Sigmoid colon (tissue), 7 donors: ENCODE data around the gene EVI5L. TPM values are rescaled to one million over a fixed set of nuclear protein-coding genes. Genes with fewer than 3 reads are reported as not detected.

Experiments
- DNase-seq: peaks from one replicate; pipeline ENCODE4 v3.0.0-alpha.2; 2019
- H3K27ac ChIP-seq, 4 donors: fragments of 200-600 bp; sonication (generic); one replicate each; pipeline ENCODE4 v1.5.1; 2016 to 2019; ENCODE audit warnings: mild to moderate bottlenecking in 1 of 4
- H3K27me3 ChIP-seq, 3 donors: fragments of 200-600 bp; sonication (generic); one replicate each; pipeline ENCODE4 v1.5.1; 2019; ENCODE audit warnings: mild to moderate bottlenecking in 1 of 3
- H3K36me3 ChIP-seq, 4 donors: fragments of 200-600 bp; sonication (generic); one replicate each; pipeline ENCODE4 v1.5.1; 2016 to 2019
- H3K4me1 ChIP-seq, 4 donors: fragments of 200-600 bp; sonication (generic); one replicate each; pipeline ENCODE4 v1.5.1; 2017 to 2019
- H3K4me3 ChIP-seq, 4 donors: fragments of 200-600 bp; sonication (generic); one replicate each; pipeline ENCODE4 v1.5.1; 2017 to 2019; ENCODE audit warnings: mild to moderate bottlenecking in 2 of 4, moderate library complexity in 1 of 4
- H3K9me3 ChIP-seq, 4 donors: fragments of 200-600 bp in 3 of 4; sonication (generic) in 3 of 4; one replicate each; pipeline versions ENCODE4 v1.5.1 to v1.6.1; 2013 to 2019
- EP300 ChIP-seq, 4 donors: sonication (generic); formaldehyde crosslinking; IDR thresholded peaks; one replicate each; pipeline ENCODE4 v1.6.1; 2017; ENCODE audit warnings: antibody characterized with exemption in 4 of 4
- POLR2A ChIP-seq, 2 donors: fragments of 450-650 bp; IDR thresholded peaks; one replicate each; pipeline ENCODE4 v1.6.1; 2016; ENCODE audit warnings: antibody characterized with exemption in 2 of 2, mild to moderate bottlenecking in 2 of 2, moderate library complexity in 2 of 2
- POLR2AphosphoS5 ChIP-seq, 4 donors: sonication (generic); formaldehyde crosslinking; IDR thresholded peaks; one replicate each; pipeline ENCODE4 v1.6.1; 2017; ENCODE audit warnings: antibody characterized with exemption in 4 of 4
- WGBS, 2 donors: extraction: QIAGEN DNeasy Blood & Tissue Kit; methylation state at CpG; one replicate each; pipeline ENCODE4 v1.1.7; 2013; 5-methylcytosine and 5-hydroxymethylcytosine counted together
- intact Hi-C: fragments of 100-400 bp; cut with DNase I; formaldehyde crosslinking; loops from one replicate; pipeline ENCODE4 v1.15.1; 2023
- polyA plus RNA-seq, 3 donors: library from polyadenylated mRNA; stranded (reverse); fragments of 200-250 nt; gene quantifications; one replicate each; pipeline ENCODE4 v1.2.3, GENCODE V29; 2013
- total RNA-seq, 4 donors: library from RNA; depleted of rRNA; stranded (reverse); fragments of >200 nt; gene quantifications; one replicate each; pipeline ENCODE4 v1.1.0, GENCODE V29; 2016
- TF ChIP-seq, protein P1 (sequence below), 4 experiments: fragments of 450-650 bp in 3 of 4; fragments of 200-600 bp in 1 of 4; IDR thresholded peaks; one replicate each; pipeline ENCODE4 v1.5.1; 2016 to 2019; ENCODE audit warnings: antibody characterized with exemption in 4 of 4, mild to moderate bottlenecking in 3 of 4, moderate library complexity in 2 of 4
- donor health status: healthy with polysubstance abuse.
- donor health status: Bipolar disorder and iron deficiency.
- donor health status: healthy.

Gene EVI5L
- total and polyA plus RNA-seq, 7 donors: 5.3 to 18.6 (median 10.3) TPM

DNA sequence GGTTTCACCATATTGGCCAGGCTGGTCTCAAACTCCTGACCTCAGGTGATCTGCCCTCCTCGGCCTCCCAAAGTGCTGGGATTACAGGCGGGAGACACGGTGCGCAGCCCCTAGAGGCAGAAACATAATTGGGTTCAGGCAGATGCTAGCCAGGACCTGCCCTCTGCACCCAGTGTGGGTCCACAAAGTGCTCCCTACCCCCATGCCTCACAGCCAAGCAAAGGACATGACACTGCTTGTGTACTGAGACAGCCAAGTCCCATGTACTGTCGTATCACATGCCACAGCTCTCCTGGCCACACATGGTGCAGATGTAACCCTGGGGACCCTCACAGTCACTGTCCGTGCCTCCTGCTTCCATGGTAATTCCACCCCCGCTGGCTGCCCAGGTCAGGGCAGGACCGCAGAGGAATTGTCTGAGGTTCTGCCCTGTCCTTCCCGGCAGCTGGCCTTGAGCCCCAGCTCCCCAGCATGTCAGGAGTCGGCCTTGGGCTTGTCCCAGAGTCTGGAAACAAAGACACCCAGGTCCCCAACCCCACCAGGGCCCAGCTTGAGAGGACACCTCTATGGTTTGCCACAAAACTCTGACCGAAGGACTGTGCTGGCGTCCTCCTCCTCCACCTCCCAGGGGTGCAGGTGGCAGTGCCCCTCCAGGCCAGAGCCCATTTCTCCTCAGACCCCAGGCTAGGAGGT lies 36.5 kb downstream of the EVI5L start:
- no peak overlapping the region for H3K4me3 ChIP-seq
- TF ChIP-seq POLR2AphosphoS5 (IDR thresholded peaks at IDR 0.05): no peak
- TF ChIP-seq, protein P1, sequence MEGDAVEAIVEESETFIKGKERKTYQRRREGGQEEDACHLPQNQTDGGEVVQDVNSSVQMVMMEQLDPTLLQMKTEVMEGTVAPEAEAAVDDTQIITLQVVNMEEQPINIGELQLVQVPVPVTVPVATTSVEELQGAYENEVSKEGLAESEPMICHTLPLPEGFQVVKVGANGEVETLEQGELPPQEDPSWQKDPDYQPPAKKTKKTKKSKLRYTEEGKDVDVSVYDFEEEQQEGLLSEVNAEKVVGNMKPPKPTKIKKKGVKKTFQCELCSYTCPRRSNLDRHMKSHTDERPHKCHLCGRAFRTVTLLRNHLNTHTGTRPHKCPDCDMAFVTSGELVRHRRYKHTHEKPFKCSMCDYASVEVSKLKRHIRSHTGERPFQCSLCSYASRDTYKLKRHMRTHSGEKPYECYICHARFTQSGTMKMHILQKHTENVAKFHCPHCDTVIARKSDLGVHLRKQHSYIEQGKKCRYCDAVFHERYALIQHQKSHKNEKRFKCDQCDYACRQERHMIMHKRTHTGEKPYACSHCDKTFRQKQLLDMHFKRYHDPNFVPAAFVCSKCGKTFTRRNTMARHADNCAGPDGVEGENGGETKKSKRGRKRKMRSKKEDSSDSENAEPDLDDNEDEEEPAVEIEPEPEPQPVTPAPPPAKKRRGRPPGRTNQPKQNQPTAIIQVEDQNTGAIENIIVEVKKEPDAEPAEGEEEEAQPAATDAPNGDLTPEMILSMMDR (IDR thresholded peaks at IDR 0.05): no peak
- TF ChIP-seq EP300 (IDR thresholded peaks at IDR 0.05): no peak
- WGBS, 2 donors: 67 to 78% methylated on average over 12 of the region's 12 CpGs
- no peaks in the 10 kb centered on the region for H3K36me3 ChIP-seq
- no peaks in the 10 kb centered on the region for H3K9me3 ChIP-seq
- H3K27ac ChIP-seq: no peak overlapping the region
- intact Hi-C loops: loop anchor here (5.0 kb wide), 1 partner anchor 36 kb away; the partner anchor contains the start of gene MAP2K7
- H3K27me3 ChIP-seq: peaks cover 23 to 70% (median 50%) of the 10 kb centered on the region in 3 donors
- no peak for DNase-seq
- peaks cover 0 to 43% (median 37%) of the 10 kb centered on the region in 4 donors for H3K4me1 ChIP-seq

DNA sequence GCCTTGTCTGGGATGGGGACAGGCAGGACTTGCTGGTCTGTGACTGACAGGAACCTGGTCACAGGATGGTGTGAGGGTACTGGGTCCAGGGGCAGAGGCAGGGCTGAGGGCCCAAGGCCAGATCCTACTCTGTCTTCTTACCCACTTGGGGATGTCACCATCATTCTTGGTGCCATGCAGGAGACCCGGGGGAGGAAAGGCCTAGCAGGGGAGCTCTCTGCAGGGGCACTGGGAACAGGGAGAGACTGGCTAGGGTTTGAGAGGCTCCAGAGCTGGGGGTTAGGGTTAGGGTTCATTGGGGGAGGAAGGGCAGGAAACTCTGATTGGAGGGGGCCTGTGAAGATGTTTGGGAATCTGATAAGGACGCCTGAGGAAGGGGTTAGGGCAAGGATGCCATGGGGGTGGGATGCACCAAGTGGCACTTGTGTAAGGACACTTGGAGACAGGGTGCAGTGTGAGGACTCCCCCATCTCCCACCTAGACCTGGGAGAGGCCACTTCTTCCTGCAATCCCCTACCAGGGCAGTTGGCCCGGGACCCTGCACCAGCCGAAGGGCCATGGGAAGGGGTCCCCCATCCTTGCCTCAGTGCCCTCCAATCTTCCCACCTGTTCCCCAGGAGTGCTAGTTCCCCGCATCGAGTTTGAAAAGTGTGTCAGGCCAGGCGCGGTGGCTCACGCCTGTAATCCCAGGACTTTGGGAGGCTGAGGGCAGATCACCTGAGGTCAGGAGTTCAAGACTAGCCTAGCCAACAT lies 37.2 kb downstream of the EVI5L start:
- peaks cover 0 to 43% (median 37%) of the 10 kb centered on the region in 4 donors for H3K4me1 ChIP-seq
- no peak for DNase-seq
- no peaks in the 10 kb centered on the region for H3K9me3 ChIP-seq
- intact Hi-C loops: loop anchor here (5.0 kb wide), 1 partner anchor 35 kb away; the partner anchor contains the start of gene MAP2K7
- no peaks in the 10 kb centered on the region for H3K36me3 ChIP-seq
- no peak overlapping the region for H3K4me3 ChIP-seq
- WGBS, 2 donors: 84 to 90% methylated on average over 9 of the region's 9 CpGs
- TF ChIP-seq, protein P1 (IDR thresholded peaks at IDR 0.05): no peak
- H3K27me3 ChIP-seq: peaks cover 18 to 68% (median 46%) of the 10 kb centered on the region in 3 donors
- H3K27ac ChIP-seq: no peak overlapping the region

DNA sequence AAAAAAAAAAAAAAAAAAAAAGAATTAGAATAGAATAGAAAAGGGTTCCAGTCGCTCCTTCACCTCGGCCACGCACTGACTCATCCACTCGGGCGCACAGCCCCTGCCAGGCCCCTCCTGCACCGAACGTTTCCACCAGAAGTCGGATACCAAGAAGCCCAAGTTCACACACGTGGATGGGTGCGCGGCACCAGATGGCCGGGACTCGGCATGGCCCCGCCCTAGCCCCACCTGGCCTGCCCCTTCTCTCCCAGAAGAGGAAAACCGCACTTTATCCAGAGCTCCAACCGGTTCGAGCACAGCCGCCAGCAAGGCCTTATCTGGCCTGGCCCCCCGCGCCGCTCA lies 38.3 kb downstream of the EVI5L start:
- 5 to 13% methylated on average over 21 of the region's 21 CpGs for WGBS, 2 donors
- H3K27me3 ChIP-seq: peaks cover 26 to 68% (median 52%) of the 10 kb centered on the region in 3 donors
- TF ChIP-seq, protein P1 (IDR thresholded peaks at IDR 0.05): no peak
- TF ChIP-seq POLR2AphosphoS5 (IDR thresholded peaks at IDR 0.05) (no peak), POLR2A (IDR thresholded peaks at IDR 0.05) (no peak), EP300 (IDR thresholded peaks at IDR 0.05) (no peak)
- H3K4me1 ChIP-seq: peaks cover 0 to 40% (median 34%) of the 10 kb centered on the region in 4 donors
- peak overlapping the region in 3 of 4 donors; percentile 29 to 46 (median 42) for H3K4me3 ChIP-seq
- H3K9me3 ChIP-seq: no peaks in the 10 kb centered on the region
- H3K27ac ChIP-seq: no peak overlapping the region
- DNase-seq: no peak
- H3K36me3 ChIP-seq: no peaks in the 10 kb centered on the region
- intact Hi-C loops: loop anchor here (5.0 kb wide), 1 partner anchor 34 kb away; the partner anchor contains the start of gene MAP2K7

DNA sequence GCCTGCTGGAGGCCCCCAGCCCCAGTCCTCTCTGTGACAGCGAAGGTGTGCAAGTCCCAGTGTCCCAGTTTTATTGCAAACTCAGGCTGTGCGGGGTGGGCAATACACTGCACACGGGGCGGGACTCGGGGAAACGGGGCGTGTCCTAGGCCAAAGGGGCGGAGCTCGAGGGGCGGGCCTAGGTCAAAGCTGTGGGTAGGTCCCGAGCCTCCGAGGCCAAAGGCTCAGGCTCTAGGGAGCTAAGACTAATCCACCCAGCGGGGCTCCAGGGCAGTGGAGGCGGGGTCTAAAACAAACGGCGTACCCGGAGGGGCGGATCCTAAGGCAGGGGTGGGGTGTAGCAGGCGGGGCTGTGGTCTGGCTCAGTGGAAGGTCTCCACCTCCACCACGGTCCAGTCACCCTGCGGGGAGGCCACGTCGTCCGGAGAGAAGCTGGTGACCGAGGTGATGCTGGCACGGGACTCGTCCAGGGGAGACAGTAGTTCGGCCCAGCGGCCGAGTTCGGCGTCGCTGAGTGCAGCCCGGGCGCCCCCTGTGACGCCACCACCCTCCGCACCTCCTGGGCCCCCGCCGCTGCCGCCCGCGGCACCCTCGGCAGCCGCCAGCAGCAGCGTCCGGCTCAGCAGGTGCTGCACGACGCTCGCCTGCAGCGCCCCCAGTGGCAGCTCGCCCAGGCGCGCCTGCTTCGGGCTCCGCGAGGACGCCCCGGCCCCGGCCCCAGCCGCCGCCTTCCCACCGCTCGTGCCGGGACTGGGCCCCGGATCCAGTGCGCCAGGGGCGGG lies 38.8 kb downstream of the EVI5L start:
- TF ChIP-seq, protein P1 (IDR thresholded peaks at IDR 0.05): peak in 1 of 4 experiments; percentile 86
- no peak for TF ChIP-seq EP300 (IDR thresholded peaks at IDR 0.05)
- H3K4me1 ChIP-seq: peaks cover 0 to 46% (median 40%) of the 10 kb centered on the region in 4 donors
- no peak for DNase-seq
- intact Hi-C loops: loop anchor here (5.0 kb wide), 1 partner anchor 33 kb away; the partner anchor contains the start of gene MAP2K7
- peak overlapping the region in 3 of 4 donors; percentile 29 to 46 (median 42) for H3K4me3 ChIP-seq
- no peaks in the 10 kb centered on the region for H3K9me3 ChIP-seq
- peak overlapping the region; percentile 33 to 72 (median 46) for H3K27ac ChIP-seq
- H3K36me3 ChIP-seq: no peaks in the 10 kb centered on the region
- WGBS, 2 donors: 1% methylated on average over 67 of the region's 67 CpGs
- peaks cover 29 to 68% (median 54%) of the 10 kb centered on the region in 3 donors for H3K27me3 ChIP-seq
